Adipose tissue (tissue), 3 donors: ENCODE results near the gene PIK3R2. TPM values are rescaled to one million over a fixed set of nuclear protein-coding genes. Genes with fewer than 3 reads are reported as not detected.
"Not testable (repeated sequence)": the region's sequence is repeated elsewhere in the genome, so short reads cannot be mapped to it uniquely, and the experiment has no call there.

Experiments used
- H3K27ac ChIP-seq: one replicate; pipeline ENCODE4 v1.5.1; 2013; ENCODE audit warnings: low read depth, low read length
- WGBS, 3 donors: extraction: QIAGEN DNeasy Blood & Tissue Kit; methylation state at CpG; one replicate each; pipeline ENCODE4 v1.1.7; 2013; 5-methylcytosine and 5-hydroxymethylcytosine counted together
- polyA plus RNA-seq, 3 donors: library from polyadenylated mRNA; stranded (reverse); fragments of 200-250 nt; gene quantifications; one replicate each; pipeline ENCODE4 v1.2.3, GENCODE V29; 2013
- donor health status: healthy with polysubstance abuse.
- donor health status: Bipolar disorder and iron deficiency.
- donor health status: healthy.

The PIK3R2 gene
- polyA plus RNA-seq, 3 donors = 1.4 to 5.2 (median 1.6) TPM

DNA sequence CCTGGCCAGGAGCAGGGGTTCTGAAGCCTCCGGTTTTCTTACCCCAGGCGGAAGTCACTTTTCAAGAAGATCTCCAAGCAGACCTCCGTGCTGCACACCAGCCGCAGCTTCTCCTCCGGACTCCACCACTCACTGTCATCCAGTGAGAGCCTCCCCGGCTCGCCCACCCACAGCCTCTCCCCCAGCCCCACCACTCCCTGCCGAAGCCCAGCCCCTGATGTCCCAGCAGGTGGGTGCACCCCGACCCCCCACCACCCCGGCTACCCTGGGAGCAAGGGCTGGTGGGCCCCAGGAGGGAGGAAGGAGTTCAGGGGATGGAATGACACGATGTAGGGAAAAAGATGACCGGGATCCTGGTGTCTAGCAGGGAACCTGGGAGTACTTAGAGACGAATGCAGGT is 5.6 kb upstream of the PIK3R2 start:
- H3K27ac ChIP-seq = no peak overlapping the region
- WGBS, 3 donors = 92 to 94% (median 94%) methylated on average over 13 of the region's 13 CpGs

GRCh38 chr19:18149596-18149975 is 3.4 kb upstream of the PIK3R2 start:
- no peak overlapping the region for H3K27ac ChIP-seq
- 83 to 86% (median 85%) methylated on average over 16 of the region's 16 CpGs for WGBS, 3 donors

GRCh38 chr19:18150776-18151624 is 2.0 kb upstream of the PIK3R2 start:
- 62 to 92% (median 91%) methylated on average over 18 of the region's 18 CpGs for WGBS, 3 donors
- no peak overlapping the region for H3K27ac ChIP-seq

GRCh38 chr19:18152442-18152816 is 534 bp upstream of the PIK3R2 start:
- peak overlapping the region; percentile 88 for H3K27ac ChIP-seq
- WGBS, 3 donors = 0% methylated on average over 22 of the region's 22 CpGs

- 1 to 3% (median 2%) methylated on average over 36 to 38 of the region's 38 CpGs for WGBS, 3 donors
- H3K27ac ChIP-seq = no peak overlapping the region
Observed at GRCh38 chr19:18153556-18154134, 682 bp downstream of the PIK3R2 start.

DNA sequence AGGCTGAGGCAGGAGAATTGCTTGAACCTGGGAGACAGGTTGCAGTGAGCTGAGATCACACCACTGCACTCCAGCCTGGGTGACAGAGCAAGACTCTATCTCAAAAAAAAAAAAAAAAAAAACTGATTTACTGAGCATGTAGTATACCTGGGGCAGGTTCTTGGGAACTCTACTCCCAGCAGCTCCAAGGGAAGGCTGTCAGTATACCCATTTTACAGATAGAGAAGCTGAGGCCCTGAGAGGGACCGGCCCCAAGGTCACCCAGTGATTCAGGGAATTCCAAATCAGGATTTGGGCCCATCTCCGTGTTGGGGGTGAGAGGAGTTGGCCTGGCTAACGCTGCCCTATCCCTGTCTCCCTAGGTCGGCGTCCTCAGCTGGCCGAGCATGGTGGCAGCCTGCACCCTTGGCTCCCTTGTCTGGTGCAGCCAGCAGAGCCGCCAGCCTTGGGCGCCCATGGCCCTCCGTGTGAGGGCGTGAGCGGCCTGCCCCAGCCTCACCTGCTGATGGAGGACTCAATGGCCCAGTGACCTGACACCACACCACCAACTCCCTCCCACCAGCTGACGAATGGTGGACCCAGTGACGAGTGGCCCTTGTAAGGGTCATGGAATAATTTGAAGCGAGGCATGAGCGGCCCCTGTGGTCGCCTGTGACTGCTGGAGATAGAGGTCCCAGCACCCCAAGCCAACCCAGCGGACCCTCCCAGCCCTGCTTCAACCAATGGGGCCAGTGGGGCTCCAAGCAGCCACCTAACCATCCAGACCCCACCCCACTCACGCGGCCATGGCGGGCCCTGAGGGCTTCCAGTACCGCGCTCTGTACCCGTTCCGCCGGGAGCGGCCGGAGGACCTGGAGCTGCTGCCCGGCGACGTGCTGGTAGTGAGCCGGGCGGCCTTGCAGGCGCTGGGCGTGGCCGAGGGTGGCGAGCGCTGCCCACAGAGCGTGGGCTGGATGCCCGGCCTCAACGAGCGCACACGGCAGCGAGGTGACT is 2.4 kb downstream of the PIK3R2 start:
- H3K27ac ChIP-seq = no peak overlapping the region

DNA sequence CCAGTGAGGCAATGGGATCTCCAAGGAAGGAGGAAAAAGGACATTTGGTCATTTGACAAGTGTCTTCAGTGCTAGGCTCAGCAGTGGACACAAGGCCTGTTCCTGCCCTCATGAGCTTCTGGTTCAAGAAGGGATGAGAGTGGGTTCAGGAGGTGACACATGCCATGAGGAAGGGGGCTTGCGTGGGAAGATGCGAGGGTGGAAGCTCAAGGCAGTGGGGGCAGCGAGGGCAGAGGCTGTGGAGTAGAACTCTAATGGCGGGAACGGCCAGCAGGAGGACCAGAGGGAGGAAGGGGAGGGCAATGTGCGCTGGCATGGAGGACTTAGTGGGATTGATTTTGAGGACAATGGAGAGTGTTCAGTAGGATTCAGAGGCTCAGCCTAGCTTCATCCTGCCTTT is 3.3 kb downstream of the PIK3R2 start:
- 85 to 96% (median 92%) methylated on average over 6 of the region's 6 CpGs for WGBS, 3 donors
- H3K27ac ChIP-seq = no peak overlapping the region

More for the DNA sequence above, 2.4 kb downstream of the PIK3R2 start:
- 86 to 94% (median 94%) methylated on average over 40 to 43 of the region's 43 CpGs for WGBS, 3 donors

DNA sequence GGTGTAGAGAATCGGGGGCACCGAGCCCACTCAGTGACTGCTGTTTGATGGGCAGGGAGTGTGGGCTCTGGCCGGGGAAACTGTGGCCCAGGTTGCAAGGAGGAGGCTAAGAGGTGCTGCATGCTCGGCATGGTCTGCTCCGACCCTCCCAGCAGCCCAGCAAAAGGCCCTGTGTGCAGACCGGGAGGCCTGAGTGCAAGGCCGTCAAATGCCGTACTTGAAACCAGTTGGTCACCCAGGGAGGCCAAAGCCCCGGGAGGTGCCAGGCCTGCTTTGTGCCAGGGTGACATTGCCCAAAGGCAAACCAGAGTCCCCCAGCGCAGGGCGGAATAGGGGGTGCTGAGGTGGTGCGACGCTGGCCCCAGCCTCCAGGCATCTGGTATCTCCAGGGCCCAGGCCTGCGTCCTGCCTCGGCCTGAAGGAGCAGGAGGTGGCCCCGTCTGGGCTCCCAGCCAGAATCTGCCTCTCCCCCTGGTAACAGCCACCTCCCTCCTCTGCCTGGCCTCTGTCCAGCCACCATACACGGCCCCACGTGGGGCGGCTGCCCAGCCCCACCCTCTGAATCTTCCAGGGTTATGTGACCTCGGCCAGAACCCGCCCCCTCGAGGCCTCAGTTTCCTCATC is 4.0 kb downstream of the PIK3R2 start:
- no peak overlapping the region for H3K27ac ChIP-seq
- WGBS, 3 donors = 27 to 42% (median 36%) methylated on average over 20 to 22 of the region's 22 CpGs

DNA sequence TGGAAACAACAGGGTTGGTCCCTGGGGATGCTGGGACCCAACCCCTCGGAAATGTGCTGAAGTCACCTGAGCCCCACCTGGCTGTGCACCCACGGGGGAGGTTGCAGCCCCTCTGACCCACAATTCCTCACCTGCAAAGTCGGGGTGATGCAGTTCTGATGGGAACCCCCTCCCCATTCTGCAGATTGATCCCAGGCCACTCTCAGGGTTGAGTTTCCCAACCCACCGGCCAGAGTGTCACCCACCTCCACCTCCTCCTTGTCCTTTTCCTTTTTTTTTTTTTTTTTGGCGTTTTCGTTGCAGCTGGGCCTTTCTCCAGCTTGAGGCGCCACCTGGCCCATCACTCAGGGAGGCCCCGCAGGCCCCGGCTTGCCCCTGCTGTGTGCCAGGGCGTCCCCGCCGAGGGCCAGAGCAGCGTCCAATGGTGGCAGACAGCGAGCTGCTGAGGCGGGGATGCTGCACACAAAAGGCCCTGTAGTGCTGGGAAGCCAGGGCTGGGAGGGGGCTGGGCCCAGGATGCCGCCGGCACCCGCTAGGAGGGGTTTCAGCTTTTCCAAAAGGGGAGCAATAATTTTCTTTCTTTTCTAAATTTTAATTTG is 4.6 kb downstream of the PIK3R2 start:
- WGBS, 3 donors = 16 to 53% (median 52%) methylated on average over 18 of the region's 18 CpGs
- H3K27ac ChIP-seq = no peak overlapping the region

GRCh38 chr19:18158467-18158866 is 5.5 kb downstream of the PIK3R2 start:
- H3K27ac ChIP-seq = no peak overlapping the region
- WGBS, 3 donors = 84 to 90% (median 86%) methylated on average over 4 of the region's 4 CpGs

- 89 to 92% (median 90%) methylated on average over 6 of the region's 6 CpGs for WGBS, 3 donors
- H3K27ac ChIP-seq = not testable (repeated sequence)
Observed at GRCh38 chr19:18159059-18159616, 6.2 kb downstream of the PIK3R2 start.

- H3K27ac ChIP-seq = no peak overlapping the region
- 94 to 96% (median 96%) methylated on average over 10 of the region's 10 CpGs for WGBS, 3 donors
Observed at GRCh38 chr19:18159810-18160209, 6.8 kb downstream of the PIK3R2 start.

- no peak overlapping the region for H3K27ac ChIP-seq
- WGBS, 3 donors = 47 to 73% (median 72%) methylated on average over 13 of the region's 13 CpGs
Observed at GRCh38 chr19:18160493-18160970, 7.6 kb downstream of the PIK3R2 start.

- no peak overlapping the region for H3K27ac ChIP-seq
- WGBS, 3 donors = 2 to 3% (median 3%) methylated on average over 34 to 66 of the region's 66 CpGs
Observed at GRCh38 chr19:18160971-18161635, 8.1 kb downstream of the PIK3R2 start.

- H3K27ac ChIP-seq = no peak overlapping the region
- 62 to 69% (median 67%) methylated on average over 19 of the region's 19 CpGs for WGBS, 3 donors
Observed at GRCh38 chr19:18161636-18162002, 8.7 kb downstream of the PIK3R2 start.

DNA sequence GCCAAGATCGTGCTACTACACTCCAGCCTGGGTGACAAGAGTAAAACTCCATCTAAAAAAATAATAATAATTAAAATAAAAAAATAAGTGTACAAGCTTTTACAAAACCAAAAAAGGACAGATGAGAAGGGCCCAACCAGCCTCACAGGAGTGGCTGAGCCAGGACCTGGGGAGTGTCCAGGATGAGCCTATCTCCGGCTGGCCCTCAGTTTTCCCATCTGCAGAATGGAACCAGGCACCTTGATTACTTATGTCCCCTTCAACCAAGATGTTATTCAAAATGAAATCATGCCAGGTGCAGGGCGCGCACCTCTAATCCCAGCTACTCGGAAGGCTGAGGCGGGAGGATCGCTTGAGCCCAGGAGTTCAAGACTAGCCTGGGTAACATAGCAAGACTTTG is 11.1 kb downstream of the PIK3R2 start:
- WGBS, 3 donors = 97 to 98% (median 98%) methylated on average over 7 of the region's 7 CpGs
- no peak overlapping the region for H3K27ac ChIP-seq
